HL-60 (cell line): ENCODE measurements around the gene C5orf58.

Experiments
- DNase-seq, 2 experiments: peaks; one replicate each; pipeline ENCODE4 v3.0.0-alpha.2; 2010 to 2020; ENCODE audit warnings: low read depth in 1 of 2, low spot score in 1 of 2
- H3K27ac ChIP-seq: fragments of 250-450 bp; sonication (Bioruptor Pico); replicated peaks from 2 replicates; pipeline ENCODE4 v1.5.1; 2020; ENCODE audit warnings: mild to moderate bottlenecking, moderate library complexity
- H3K27me3 ChIP-seq: fragments of 250-450 bp; sonication (Bioruptor Pico); 2 replicates; pipeline ENCODE4 v1.5.1; 2021; ENCODE audit warnings: mild to moderate bottlenecking, moderate library complexity; ENCODE audit not compliant: insufficient read depth, poor library complexity, severe bottlenecking
- H3K4me3 ChIP-seq: replicated peaks from 2 replicates; pipeline ENCODE4 v1.5.1; 2011; ENCODE audit warnings: mild to moderate bottlenecking, control low read depth, low read length; ENCODE audit not compliant: insufficient read depth
- GABPA ChIP-seq: IDR thresholded peaks from 2 replicates; pipeline ENCODE4 v1.6.1; 2012; ENCODE audit warnings: low read depth
- POLR2AphosphoS5 ChIP-seq: IDR thresholded peaks from 2 replicates; pipeline ENCODE4 v1.6.1; 2012; ENCODE audit warnings: low read depth
- REST ChIP-seq: IDR thresholded peaks from 2 replicates; pipeline ENCODE4 v1.6.1; 2012; ENCODE audit warnings: low read depth; ENCODE audit not compliant: insufficient replicate concordance
- SPI1 ChIP-seq: IDR thresholded peaks from 2 replicates; pipeline ENCODE4 v1.6.1; 2012; ENCODE audit warnings: low read depth, mild to moderate bottlenecking, borderline replicate concordance
- TF ChIP-seq, protein P1 (sequence below): IDR thresholded peaks from one replicate; pipeline ENCODE4 v1.5.1; 2011; ENCODE audit warnings: low read length, control low read depth, inconsistent platforms; ENCODE audit not compliant: insufficient read depth

Gene C5orf58

GRCh38 chr5:170267431-170268152 is 34.8 kb downstream of the C5orf58 start:
- peak; percentile 61 to 80 for DNase-seq
- H3K27me3 ChIP-seq = no peaks in the 10 kb centered on the region
- TF ChIP-seq REST (no peak), POLR2AphosphoS5 (no peak; the same call in 1 of the 2 replicates), GABPA (no peak)
- TF ChIP-seq, protein P1, sequence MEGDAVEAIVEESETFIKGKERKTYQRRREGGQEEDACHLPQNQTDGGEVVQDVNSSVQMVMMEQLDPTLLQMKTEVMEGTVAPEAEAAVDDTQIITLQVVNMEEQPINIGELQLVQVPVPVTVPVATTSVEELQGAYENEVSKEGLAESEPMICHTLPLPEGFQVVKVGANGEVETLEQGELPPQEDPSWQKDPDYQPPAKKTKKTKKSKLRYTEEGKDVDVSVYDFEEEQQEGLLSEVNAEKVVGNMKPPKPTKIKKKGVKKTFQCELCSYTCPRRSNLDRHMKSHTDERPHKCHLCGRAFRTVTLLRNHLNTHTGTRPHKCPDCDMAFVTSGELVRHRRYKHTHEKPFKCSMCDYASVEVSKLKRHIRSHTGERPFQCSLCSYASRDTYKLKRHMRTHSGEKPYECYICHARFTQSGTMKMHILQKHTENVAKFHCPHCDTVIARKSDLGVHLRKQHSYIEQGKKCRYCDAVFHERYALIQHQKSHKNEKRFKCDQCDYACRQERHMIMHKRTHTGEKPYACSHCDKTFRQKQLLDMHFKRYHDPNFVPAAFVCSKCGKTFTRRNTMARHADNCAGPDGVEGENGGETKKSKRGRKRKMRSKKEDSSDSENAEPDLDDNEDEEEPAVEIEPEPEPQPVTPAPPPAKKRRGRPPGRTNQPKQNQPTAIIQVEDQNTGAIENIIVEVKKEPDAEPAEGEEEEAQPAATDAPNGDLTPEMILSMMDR = peak; percentile 64
- H3K4me3 ChIP-seq = no peak overlapping the region
- H3K27ac ChIP-seq = peak overlapping the region; percentile 18; the same call in 1 of the 2 replicates

DNA sequence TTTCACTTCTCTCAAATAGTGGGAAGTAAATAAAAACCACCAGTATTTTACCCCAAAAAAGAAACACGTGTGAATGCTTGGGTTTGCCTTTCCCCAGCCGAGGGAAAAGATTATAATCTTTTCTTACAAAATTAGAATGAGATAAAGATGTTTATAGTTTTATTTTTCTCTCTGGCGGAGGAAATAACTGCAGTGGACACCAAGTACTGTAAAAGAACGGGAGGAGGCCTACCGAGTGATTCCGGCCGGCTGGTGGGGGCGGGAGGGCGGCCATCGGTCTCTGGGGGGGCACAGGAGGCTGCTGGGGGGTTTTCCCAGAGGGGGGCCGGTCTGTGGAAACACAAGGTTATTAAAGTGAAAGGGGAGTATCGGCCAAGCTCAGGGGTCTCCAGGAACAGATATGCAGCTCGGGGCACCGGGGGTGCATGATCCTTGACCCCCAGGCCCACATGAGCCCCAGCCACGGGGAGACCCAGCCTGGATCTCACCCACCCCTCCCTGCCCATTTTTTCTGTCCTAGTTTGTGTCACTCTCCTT is 35.4 kb downstream of the C5orf58 start:
- peak overlapping the region; percentile 33; the same call in 1 of the 2 replicates for H3K27ac ChIP-seq

DNA sequence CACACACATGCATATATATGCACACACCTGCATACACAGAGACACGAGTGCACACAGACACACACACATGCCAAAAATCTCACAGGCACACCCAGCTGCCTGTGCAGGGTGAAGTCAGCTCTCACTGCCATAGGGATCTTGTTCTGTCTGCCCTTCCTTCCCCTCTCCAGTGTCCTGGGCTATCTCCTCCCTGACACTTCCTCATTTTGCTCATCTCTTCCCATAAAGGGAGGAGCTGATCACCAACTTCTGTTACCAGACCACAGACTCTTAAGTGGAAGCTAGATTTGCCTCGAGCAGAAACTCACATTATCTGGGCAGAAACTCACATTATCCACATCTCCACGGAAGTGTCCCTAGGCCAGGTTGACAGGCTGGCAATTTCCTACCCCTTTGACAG is 36.1 kb downstream of the C5orf58 start:
- peak; percentile 48 to 89 for DNase-seq
- H3K27ac ChIP-seq = peak overlapping the region; percentile 57
- H3K4me3 ChIP-seq = no peak overlapping the region
- no peaks in the 10 kb centered on the region for H3K27me3 ChIP-seq
- TF ChIP-seq, protein P1 = no peak
- TF ChIP-seq SPI1 (peak; percentile 100), REST (no peak), POLR2AphosphoS5 (0 out of 2 replicates have a peak, but pooled peaks have one; percentile 55), GABPA (no peak)

More for the DNA sequence above, 35.4 kb downstream of the C5orf58 start:
- H3K4me3 ChIP-seq = no peak overlapping the region
- TF ChIP-seq POLR2AphosphoS5 (no peak), GABPA (no peak), REST (no peak), SPI1 (no peak)
- TF ChIP-seq, protein P1 = no peak
- DNase-seq = no peak
- no peaks in the 10 kb centered on the region for H3K27me3 ChIP-seq
